ENCODE measurements around the gene TMEM201. TPM values are rescaled to one million over a fixed set of nuclear protein-coding genes. Genes with fewer than 3 reads are reported as not detected.

The TMEM201 gene
- total RNA-seq, 1 experiment from 2014 or later = 49.0 TPM

DNA sequence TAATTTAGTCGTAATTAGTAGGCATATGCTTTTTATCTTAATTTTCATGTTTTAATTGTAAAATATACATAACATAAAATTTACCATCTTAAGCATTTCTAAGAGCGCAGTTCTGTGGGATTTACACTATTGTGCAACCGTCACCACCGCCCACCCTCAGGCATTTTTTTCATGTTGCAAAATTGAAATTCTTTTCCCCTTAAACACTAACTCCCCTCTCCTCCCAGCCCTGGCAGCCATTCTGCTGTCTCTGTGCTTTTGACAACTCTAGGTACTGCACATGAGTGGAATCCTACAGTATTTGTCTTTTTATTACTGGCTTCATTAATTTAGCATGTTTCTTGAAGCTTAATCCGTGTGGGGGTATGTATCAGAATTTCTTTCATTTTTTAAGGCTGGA lies 70.6 kb downstream of the TMEM201 start:
- H3K27ac ChIP-seq (ENCODE audit: low read depth, low read length, poor library complexity, severe bottlenecking) = no peak overlapping the region
- H3K36me3 ChIP-seq (ENCODE audit: insufficient read depth, low read length, poor library complexity, severe bottlenecking) = no peaks in the 10 kb centered on the region
- POLR2A ChIA-PET (ENCODE audit: low non-redundant PET) = no interaction called here
- peak; percentile 41 for DNase-seq (ENCODE audit: low spot score)
- BruUV-seq (replicated peaks) = no TSS peak
- CTCF ChIA-PET = no interaction called here
- H3K27me3 ChIP-seq (replicated peaks; ENCODE audit: insufficient read depth, low read depth, low read length, poor library complexity) = peaks cover 1% of the 10 kb centered on the region
- no peak for TF ChIP-seq EZH2 (IDR thresholded peaks at IDR 0.05; ENCODE audit: borderline replicate concordance, low read depth, low read length, poor library complexity, severe bottlenecking)
- TF ChIP-seq, protein P1, sequence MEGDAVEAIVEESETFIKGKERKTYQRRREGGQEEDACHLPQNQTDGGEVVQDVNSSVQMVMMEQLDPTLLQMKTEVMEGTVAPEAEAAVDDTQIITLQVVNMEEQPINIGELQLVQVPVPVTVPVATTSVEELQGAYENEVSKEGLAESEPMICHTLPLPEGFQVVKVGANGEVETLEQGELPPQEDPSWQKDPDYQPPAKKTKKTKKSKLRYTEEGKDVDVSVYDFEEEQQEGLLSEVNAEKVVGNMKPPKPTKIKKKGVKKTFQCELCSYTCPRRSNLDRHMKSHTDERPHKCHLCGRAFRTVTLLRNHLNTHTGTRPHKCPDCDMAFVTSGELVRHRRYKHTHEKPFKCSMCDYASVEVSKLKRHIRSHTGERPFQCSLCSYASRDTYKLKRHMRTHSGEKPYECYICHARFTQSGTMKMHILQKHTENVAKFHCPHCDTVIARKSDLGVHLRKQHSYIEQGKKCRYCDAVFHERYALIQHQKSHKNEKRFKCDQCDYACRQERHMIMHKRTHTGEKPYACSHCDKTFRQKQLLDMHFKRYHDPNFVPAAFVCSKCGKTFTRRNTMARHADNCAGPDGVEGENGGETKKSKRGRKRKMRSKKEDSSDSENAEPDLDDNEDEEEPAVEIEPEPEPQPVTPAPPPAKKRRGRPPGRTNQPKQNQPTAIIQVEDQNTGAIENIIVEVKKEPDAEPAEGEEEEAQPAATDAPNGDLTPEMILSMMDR (conservative IDR thresholded peaks at IDR 0.05; ENCODE audit: low read depth, low read length) = no peak
- no peaks in the 10 kb centered on the region for H3K4me1 ChIP-seq (ENCODE audit: insufficient read depth, low read length, poor library complexity, severe bottlenecking)
- intact Hi-C loops (cut with micrococcal nuclease; ENCODE audit: unreplicated experiment) = no loop called here
- no peak overlapping the region for H3K4me3 ChIP-seq (ENCODE audit: low read depth, low read length, poor library complexity, severe bottlenecking)
- no peaks in the 10 kb centered on the region for H3K9me3 ChIP-seq (ENCODE audit: low read depth, low read length, poor library complexity, severe bottlenecking)

DNA sequence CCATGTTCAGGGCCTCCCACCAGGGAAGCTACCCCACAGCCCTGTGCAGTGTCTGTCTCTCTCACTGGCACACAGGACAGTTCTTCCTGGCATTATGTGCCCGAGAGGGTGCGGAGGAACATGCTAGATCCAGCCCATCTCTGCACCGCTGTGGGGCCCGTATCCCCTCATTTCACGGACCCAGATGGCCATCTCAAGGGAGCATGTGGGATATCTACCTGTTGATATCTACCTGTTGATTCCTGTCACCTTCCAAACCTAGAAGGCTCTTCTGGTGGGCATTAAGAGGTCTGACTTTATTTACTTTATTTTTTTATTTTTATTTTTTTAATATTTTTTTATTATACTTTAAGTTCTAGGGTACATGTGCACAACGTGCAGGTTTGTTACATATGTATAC lies 74.5 kb downstream of the TMEM201 start:
- TF ChIP-seq EZH2 (IDR thresholded peaks at IDR 0.05; ENCODE audit: borderline replicate concordance, low read depth, low read length, poor library complexity, severe bottlenecking) = no peak
- TF ChIP-seq, protein P1 (conservative IDR thresholded peaks at IDR 0.05; ENCODE audit: low read depth, low read length) = no peak
- Histone ChIP-seq H3K27me3 (replicated peaks; ENCODE audit: insufficient read depth, low read depth, low read length, poor library complexity) (no peaks in the 10 kb centered on the region), H3K27ac (ENCODE audit: low read depth, low read length, poor library complexity, severe bottlenecking) (no peak overlapping the region), H3K4me1 (ENCODE audit: insufficient read depth, low read length, poor library complexity, severe bottlenecking) (no peaks in the 10 kb centered on the region), H3K36me3 (ENCODE audit: insufficient read depth, low read length, poor library complexity, severe bottlenecking) (no peaks in the 10 kb centered on the region), H3K4me3 (ENCODE audit: low read depth, low read length, poor library complexity, severe bottlenecking) (no peak overlapping the region), H3K9me3 (ENCODE audit: low read depth, low read length, poor library complexity, severe bottlenecking) (no peaks in the 10 kb centered on the region)
- CTCF ChIA-PET = no interaction called here
- no TSS peak for BruUV-seq (replicated peaks)
- intact Hi-C loops (cut with micrococcal nuclease; ENCODE audit: unreplicated experiment) = no loop called here
- DNase-seq (ENCODE audit: low spot score) = no peak
- POLR2A ChIA-PET (ENCODE audit: low non-redundant PET) = no interaction called here

Other genes starting within 250 kb of the TMEM201 start
- 14.1 and 15.0 TPM in 2 replicates for gene SLC25A33, start 49.4 kb upstream of the TMEM201 start, total RNA-seq (2021)
- 2.1 and 5.0 TPM in 2 replicates for gene PIK3CD, start 62.8 kb downstream of the TMEM201 start, total RNA-seq (2021)
- gene CLSTN1, start 235.1 kb downstream of the TMEM201 start, total RNA-seq (2021) = 77.4 and 85.3 TPM in 2 replicates

Data from A673 (cell line).